ENCODE measurements around the gene SIX6.

The SIX6 gene

GRCh38 chr14:60515511-60516289, 6.8 kb downstream of the SIX6 start:
- no peak for TF ChIP-seq CTCF (IDR thresholded peaks at IDR 0.05)

GRCh38 chr14:60532442-60532841, 23.5 kb downstream of the SIX6 start:
- TF ChIP-seq CTCF (IDR thresholded peaks at IDR 0.05): no peak

GRCh38 chr14:60537663-60538062, 28.7 kb downstream of the SIX6 start:
- no peak for TF ChIP-seq CTCF (IDR thresholded peaks at IDR 0.05)

GRCh38 chr14:60544659-60545058, 35.7 kb downstream of the SIX6 start:
- no peak for TF ChIP-seq CTCF (IDR thresholded peaks at IDR 0.05)

GRCh38 chr14:60553808-60554207, 44.9 kb downstream of the SIX6 start:
- no peak for TF ChIP-seq CTCF (IDR thresholded peaks at IDR 0.05)

GRCh38 chr14:60561845-60562746, 53.1 kb downstream of the SIX6 start:
- peak; percentile 77 for TF ChIP-seq CTCF (IDR thresholded peaks at IDR 0.05)
